ENCODE measurements around the gene CNTNAP2.

DNA sequence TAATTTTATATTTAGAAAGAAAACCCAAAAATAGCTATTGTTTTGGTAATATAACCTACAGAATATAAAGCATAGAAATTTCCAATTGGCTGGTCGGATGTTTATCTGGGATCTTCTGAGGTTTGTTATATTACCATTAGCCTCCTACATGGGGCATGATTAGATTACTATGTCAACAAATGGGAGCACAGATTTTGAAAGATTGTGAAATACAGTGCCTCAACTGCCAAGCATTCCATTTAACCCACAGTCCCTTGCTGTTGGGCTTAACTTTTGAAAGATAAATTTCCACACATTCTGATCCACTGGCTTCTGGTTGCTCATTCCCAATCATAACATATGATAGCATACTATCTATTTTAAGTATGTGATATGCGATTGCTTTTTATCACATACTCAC is 2018.5 kb downstream of the CNTNAP2 start:
- TF ChIP-seq, protein P1, sequence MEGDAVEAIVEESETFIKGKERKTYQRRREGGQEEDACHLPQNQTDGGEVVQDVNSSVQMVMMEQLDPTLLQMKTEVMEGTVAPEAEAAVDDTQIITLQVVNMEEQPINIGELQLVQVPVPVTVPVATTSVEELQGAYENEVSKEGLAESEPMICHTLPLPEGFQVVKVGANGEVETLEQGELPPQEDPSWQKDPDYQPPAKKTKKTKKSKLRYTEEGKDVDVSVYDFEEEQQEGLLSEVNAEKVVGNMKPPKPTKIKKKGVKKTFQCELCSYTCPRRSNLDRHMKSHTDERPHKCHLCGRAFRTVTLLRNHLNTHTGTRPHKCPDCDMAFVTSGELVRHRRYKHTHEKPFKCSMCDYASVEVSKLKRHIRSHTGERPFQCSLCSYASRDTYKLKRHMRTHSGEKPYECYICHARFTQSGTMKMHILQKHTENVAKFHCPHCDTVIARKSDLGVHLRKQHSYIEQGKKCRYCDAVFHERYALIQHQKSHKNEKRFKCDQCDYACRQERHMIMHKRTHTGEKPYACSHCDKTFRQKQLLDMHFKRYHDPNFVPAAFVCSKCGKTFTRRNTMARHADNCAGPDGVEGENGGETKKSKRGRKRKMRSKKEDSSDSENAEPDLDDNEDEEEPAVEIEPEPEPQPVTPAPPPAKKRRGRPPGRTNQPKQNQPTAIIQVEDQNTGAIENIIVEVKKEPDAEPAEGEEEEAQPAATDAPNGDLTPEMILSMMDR (IDR thresholded peaks at IDR 0.05; ENCODE audit: borderline replicate concordance, extremely low read depth, low read length, poor library complexity, severe bottlenecking), result no peak
- no peak for TF ChIP-seq EZH2 (IDR thresholded peaks at IDR 0.05; ENCODE audit: borderline replicate concordance, low read depth, low read length, severe bottlenecking)
